PFSK-1 (cell line): Measurements from ENCODE around the gene NOTUM.

ENCODE experiments used
- POLR2AphosphoS5 ChIP-seq: IDR thresholded peaks from 2 replicates; pipeline ENCODE4 v1.6.1; 2012; ENCODE audit warnings: low read depth, mild to moderate bottlenecking, control low read depth, low read length, moderate library complexity
- REST ChIP-seq, 2 experiments: IDR thresholded peaks; 2 replicates each; pipeline versions ENCODE4 v1.6.1 to v1.8.0; 2011 to 2012; ENCODE audit warnings: low read depth in 2 of 2, low read length in 2 of 2, control low read depth in 1 of 2, inconsistent platforms in 1 of 2, mild to moderate bottlenecking in 1 of 2, moderate library complexity in 1 of 2; ENCODE audit not compliant: insufficient read depth in 1 of 2
- TAF1 ChIP-seq: IDR thresholded peaks from 2 replicates; pipeline ENCODE4 v1.6.1; 2012; ENCODE audit warnings: low read length, control low read depth, borderline replicate concordance; ENCODE audit not compliant: insufficient read depth

DNA sequence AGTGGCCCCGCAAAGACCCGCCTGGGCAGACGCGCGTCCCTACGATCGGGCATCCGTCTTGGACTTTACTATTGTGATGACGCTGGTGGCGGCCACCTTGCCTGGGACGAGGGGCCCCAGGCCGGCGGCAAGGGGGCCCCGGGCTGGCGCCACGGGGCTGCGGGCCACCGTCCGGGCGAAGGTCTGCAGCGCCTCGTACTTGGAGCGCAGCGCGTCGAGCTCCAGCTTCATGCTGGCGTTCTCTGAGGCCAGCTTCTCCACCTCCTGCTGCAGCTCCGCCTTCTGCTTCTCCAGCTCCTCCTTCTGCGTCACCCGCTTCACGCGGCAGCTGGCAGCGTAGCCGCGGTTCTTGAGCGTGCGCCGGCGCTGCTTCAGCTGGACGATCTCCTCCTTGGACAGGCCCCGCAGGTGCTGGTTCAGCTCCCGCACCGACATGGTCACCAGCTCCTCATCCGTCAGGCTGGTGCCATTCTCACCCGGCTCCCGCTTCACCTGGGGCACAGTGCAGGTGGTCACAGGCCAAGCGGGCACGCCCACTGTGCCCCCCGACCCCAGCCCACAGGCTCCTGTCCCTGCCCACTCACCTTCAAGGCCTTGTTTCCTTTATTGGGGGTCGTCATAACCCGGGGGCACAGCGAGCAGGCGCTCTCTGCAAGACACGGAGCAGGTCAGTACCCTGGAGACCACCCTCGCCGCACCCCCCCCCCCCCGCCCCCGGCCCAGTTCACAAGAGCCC is 38.3 kb downstream of the NOTUM start:
- TF ChIP-seq POLR2AphosphoS5 (no peak), TAF1 (no peak), REST (IDR thresholded peaks at IDR 0.05; ENCODE audit: insufficient read depth in 1 of 2, low read depth in 2 of 2, low read length in 2 of 2) (no peak)
